HEK293 (cell line): ENCODE data around the gene DYNAP.

Experiments used
- CTCF ChIA-PET: fragments of 350-600 bp; formaldehyde crosslinking; extraction: SDS; loops from one replicate; lab custom pipeline; 2021; ENCODE audit warnings: antibody characterized with exemption; lab: Yijun Ruan, JAX
- POLR2A ChIA-PET: fragments of 300-600 bp; formaldehyde crosslinking; extraction: SDS; loops from one replicate; lab custom pipeline; 2020; ENCODE audit warnings: antibody characterized with exemption, inconsistent platforms; lab: Yijun Ruan, JAX
- H3K27ac ChIP-seq: fragments of 200-500 bp; sonication (Bioruptor generic); 2 replicates; pipeline ENCODE4 v1.5.1; 2014; ENCODE audit warnings: low read depth, low read length, control low read depth, inconsistent platforms; ENCODE audit errors: extremely low read depth
- H3K36me3 ChIP-seq, 2 experiments: fragments of 200-500 bp in 1 of 2; sonication (Bioruptor generic) in 1 of 2; 1 replicate in 1 of 2; 2 replicates in 1 of 2; pipeline ENCODE4 v1.5.1; 2014 to 2017; ENCODE audit warnings: inconsistent platforms in 2 of 2, low read length in 2 of 2; ENCODE audit not compliant: control insufficient read depth in 2 of 2, insufficient read depth in 1 of 2
- H3K4me1 ChIP-seq: fragments of 200-500 bp; sonication (Bioruptor generic); 2 replicates; pipeline ENCODE4 v1.5.1; 2014; ENCODE audit warnings: mild to moderate bottlenecking, low read length, inconsistent platforms; ENCODE audit not compliant: control insufficient read depth, insufficient read depth
- H3K4me3 ChIP-seq: 2 replicates; pipeline ENCODE4 v1.5.1; 2011; ENCODE audit warnings: low read depth, mild to moderate bottlenecking, control low read depth, low read length, moderate library complexity
- H3K9me3 ChIP-seq: fragments of 200-500 bp; sonication (Bioruptor generic); 2 replicates; pipeline ENCODE4 v1.5.1; 2014; ENCODE audit warnings: low read depth, low read length, inconsistent platforms; ENCODE audit not compliant: control insufficient read depth, insufficient read depth
- KLF16 ChIP-seq: fragments of 450-650 bp; formaldehyde crosslinking; IDR thresholded peaks from 2 replicates; pipeline ENCODE4 v1.5.1; 2017; ENCODE audit warnings: missing biosample characterization, missing genetic modification characterization
- OVOL3 ChIP-seq: fragments of 450-650 bp; formaldehyde crosslinking; IDR thresholded peaks from 2 replicates; pipeline ENCODE4 v1.5.1; 2016; ENCODE audit warnings: missing biosample characterization, missing genetic modification characterization
- PRDM1 ChIP-seq: fragments of 450-650 bp; formaldehyde crosslinking; IDR thresholded peaks from 2 replicates; pipeline ENCODE4; 2016; ENCODE audit warnings: missing biosample characterization, missing genetic modification characterization
- SP7 ChIP-seq: fragments of 450-650 bp; formaldehyde crosslinking; IDR thresholded peaks from 2 replicates; pipeline ENCODE4 v1.5.1; 2016; ENCODE audit warnings: missing biosample characterization, missing genetic modification characterization
- TRIM28 ChIP-seq: IDR thresholded peaks from 2 replicates; pipeline ENCODE4 v1.6.1; 2011; ENCODE audit warnings: low read length, control low read depth, borderline replicate concordance
- WT1 ChIP-seq: fragments of 450-650 bp; formaldehyde crosslinking; IDR thresholded peaks from 2 replicates; pipeline ENCODE4 v1.5.1; 2016; ENCODE audit warnings: missing biosample characterization, missing genetic modification characterization
- ZBTB26 ChIP-seq: fragments of 450-650 bp; formaldehyde crosslinking; optimal IDR thresholded peaks from 2 replicates; pipeline ENCODE3; 2016; ENCODE audit warnings: missing biosample characterization, mild to moderate bottlenecking, missing genetic modification characterization
- ZEB2 ChIP-seq: fragments of 450-650 bp; formaldehyde crosslinking; IDR thresholded peaks from 2 replicates; pipeline ENCODE4 v1.5.1; 2016; ENCODE audit warnings: missing biosample characterization, missing genetic modification characterization
- ZNF132 ChIP-seq: fragments of 450-650 bp; formaldehyde crosslinking; IDR thresholded peaks from 2 replicates; pipeline ENCODE4 v1.5.1; 2017; ENCODE audit warnings: missing biosample characterization, missing genetic modification characterization, borderline replicate concordance
- ZNF2 ChIP-seq: fragments of 450-650 bp; formaldehyde crosslinking; IDR thresholded peaks from 2 replicates; pipeline ENCODE4 v1.5.1; 2016; ENCODE audit warnings: missing biosample characterization, missing genetic modification characterization
- ZNF26 ChIP-seq: fragments of 450-650 bp; formaldehyde crosslinking; IDR thresholded peaks from 2 replicates; pipeline ENCODE4 v1.5.1; 2016; ENCODE audit warnings: missing biosample characterization, missing genetic modification characterization
- ZNF274 ChIP-seq, 2 experiments: fragments of 200-500 bp in 1 of 2; fragments of 450-650 bp in 1 of 2; sonication (Bioruptor generic) in 1 of 2; formaldehyde crosslinking in 1 of 2; IDR thresholded peaks; 2 replicates each; pipeline versions ENCODE4 v1.5.1 to v1.6.1; 2014 to 2016; ENCODE audit warnings: borderline replicate concordance in 1 of 2, inconsistent platforms in 1 of 2, low read length in 1 of 2, missing biosample characterization in 1 of 2, missing genetic modification characterization in 1 of 2
- ZNF394 ChIP-seq: fragments of 450-650 bp; formaldehyde crosslinking; IDR thresholded peaks from 2 replicates; pipeline ENCODE4 v1.5.1; 2016; ENCODE audit warnings: missing biosample characterization, missing genetic modification characterization, mild to moderate bottlenecking, moderate library complexity, borderline replicate concordance
- ZNF600 ChIP-seq: fragments of 450-650 bp; formaldehyde crosslinking; IDR thresholded peaks from 2 replicates; pipeline ENCODE4 v1.5.1; 2016; ENCODE audit warnings: missing biosample characterization, missing genetic modification characterization
- ZNF692 ChIP-seq: fragments of 450-650 bp; formaldehyde crosslinking; IDR thresholded peaks from 2 replicates; pipeline ENCODE4 v1.5.1; 2016; ENCODE audit warnings: missing biosample characterization, missing genetic modification characterization
- ZNF701 ChIP-seq: fragments of 450-650 bp; formaldehyde crosslinking; IDR thresholded peaks from 2 replicates; pipeline ENCODE4 v1.5.1; 2016; ENCODE audit warnings: missing biosample characterization, missing genetic modification characterization
- ZSCAN30 ChIP-seq: fragments of 450-650 bp; IDR thresholded peaks from 2 replicates; pipeline ENCODE4 v1.5.1; 2018; ENCODE audit warnings: missing biosample characterization, mild to moderate bottlenecking, missing genetic modification characterization, moderate library complexity
- ZSCAN4 ChIP-seq: fragments of 450-650 bp; formaldehyde crosslinking; IDR thresholded peaks from 2 replicates; pipeline ENCODE4 v1.5.1; 2017; ENCODE audit warnings: missing biosample characterization, missing genetic modification characterization
- ZXDB ChIP-seq: fragments of 450-650 bp; formaldehyde crosslinking; IDR thresholded peaks from 2 replicates; pipeline ENCODE4 v1.5.1; 2016; ENCODE audit warnings: missing biosample characterization, missing genetic modification characterization
- TF ChIP-seq, protein P1 (sequence below): fragments of 450-650 bp; formaldehyde crosslinking; IDR thresholded peaks from 2 replicates; pipeline ENCODE4 v1.5.1; 2016; ENCODE audit warnings: missing biosample characterization, missing genetic modification characterization, low read depth
- TF ChIP-seq, protein P2 (sequence below): fragments of 450-650 bp; formaldehyde crosslinking; IDR thresholded peaks from 2 replicates; pipeline ENCODE4 v1.5.1; 2017; ENCODE audit warnings: missing biosample characterization, mild to moderate bottlenecking, missing genetic modification characterization, moderate library complexity

Gene DYNAP

DNA sequence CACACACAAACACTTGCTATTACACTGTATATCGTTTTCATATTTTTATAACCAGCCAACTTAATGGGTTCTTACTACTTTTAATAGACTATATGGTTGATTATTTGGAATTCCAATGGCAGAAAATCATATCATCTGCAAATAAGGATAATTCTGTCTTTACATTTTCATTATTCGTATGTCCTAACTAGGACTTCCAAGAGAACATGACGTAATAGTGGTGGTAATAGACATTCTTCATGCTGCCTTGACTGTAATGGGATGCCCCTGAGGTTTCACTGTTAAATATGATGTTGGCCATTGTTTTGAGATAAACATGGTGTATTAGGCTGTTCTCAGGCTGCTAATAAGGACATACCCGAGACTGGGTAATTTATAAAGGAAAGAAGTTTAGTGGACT is 45.2 kb downstream of the DYNAP start (continued):
- TF ChIP-seq, protein P1, sequence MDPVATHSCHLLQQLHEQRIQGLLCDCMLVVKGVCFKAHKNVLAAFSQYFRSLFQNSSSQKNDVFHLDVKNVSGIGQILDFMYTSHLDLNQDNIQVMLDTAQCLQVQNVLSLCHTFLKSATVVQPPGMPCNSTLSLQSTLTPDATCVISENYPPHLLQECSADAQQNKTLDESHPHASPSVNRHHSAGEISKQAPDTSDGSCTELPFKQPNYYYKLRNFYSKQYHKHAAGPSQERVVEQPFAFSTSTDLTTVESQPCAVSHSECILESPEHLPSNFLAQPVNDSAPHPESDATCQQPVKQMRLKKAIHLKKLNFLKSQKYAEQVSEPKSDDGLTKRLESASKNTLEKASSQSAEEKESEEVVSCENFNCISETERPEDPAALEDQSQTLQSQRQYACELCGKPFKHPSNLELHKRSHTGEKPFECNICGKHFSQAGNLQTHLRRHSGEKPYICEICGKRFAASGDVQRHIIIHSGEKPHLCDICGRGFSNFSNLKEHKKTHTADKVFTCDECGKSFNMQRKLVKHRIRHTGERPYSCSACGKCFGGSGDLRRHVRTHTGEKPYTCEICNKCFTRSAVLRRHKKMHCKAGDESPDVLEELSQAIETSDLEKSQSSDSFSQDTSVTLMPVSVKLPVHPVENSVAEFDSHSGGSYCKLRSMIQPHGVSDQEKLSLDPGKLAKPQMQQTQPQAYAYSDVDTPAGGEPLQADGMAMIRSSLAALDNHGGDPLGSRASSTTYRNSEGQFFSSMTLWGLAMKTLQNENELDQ (tag by site-specific recombination): no peak
- no peak for TF ChIP-seq ZSCAN4 (tag by site-specific recombination)
- no peak for TF ChIP-seq ZNF600 (tag by site-specific recombination)

- Histone ChIP-seq H3K4me3 (no peak overlapping the region), H3K36me3 (no peaks in the 10 kb centered on the region), H3K27ac (no peak overlapping the region), H3K9me3 (no peaks in the 10 kb centered on the region), H3K4me1 (no peaks in the 10 kb centered on the region)
- POLR2A ChIA-PET: no interaction called here
- no peak for TF ChIP-seq ZSCAN30
- no peak for TF ChIP-seq ZNF274 (IDR thresholded peaks at IDR 0.05; ENCODE audit: low read length)
- no peak for TF ChIP-seq ZNF274 (tag by site-specific recombination; IDR thresholded peaks at IDR 0.05; ENCODE audit: borderline replicate concordance)
- TF ChIP-seq PRDM1 (tag by site-specific recombination): no peak
- TF ChIP-seq ZNF132 (tag by site-specific recombination): no peak
- TF ChIP-seq ZNF26 (tag by site-specific recombination): no peak
- TF ChIP-seq WT1 (tag by site-specific recombination): no peak
- TF ChIP-seq ZBTB26: no peak
- TF ChIP-seq ZSCAN4 (tag by site-specific recombination): no peak
- no peak for TF ChIP-seq TRIM28
- no peak for TF ChIP-seq KLF16 (tag by site-specific recombination)
- TF ChIP-seq SP7 (tag by site-specific recombination): no peak
- no peak for TF ChIP-seq ZNF2 (tag by site-specific recombination)
- no peak for TF ChIP-seq ZNF394 (tag by site-specific recombination)
- no peak for TF ChIP-seq ZNF701 (tag by site-specific recombination)
- no peak for TF ChIP-seq ZXDB (tag by site-specific recombination)
- TF ChIP-seq OVOL3: no peak
- no peak for TF ChIP-seq ZEB2 (tag by site-specific recombination)
- no peak for TF ChIP-seq ZNF692 (tag by site-specific recombination)
- TF ChIP-seq, protein P2, sequence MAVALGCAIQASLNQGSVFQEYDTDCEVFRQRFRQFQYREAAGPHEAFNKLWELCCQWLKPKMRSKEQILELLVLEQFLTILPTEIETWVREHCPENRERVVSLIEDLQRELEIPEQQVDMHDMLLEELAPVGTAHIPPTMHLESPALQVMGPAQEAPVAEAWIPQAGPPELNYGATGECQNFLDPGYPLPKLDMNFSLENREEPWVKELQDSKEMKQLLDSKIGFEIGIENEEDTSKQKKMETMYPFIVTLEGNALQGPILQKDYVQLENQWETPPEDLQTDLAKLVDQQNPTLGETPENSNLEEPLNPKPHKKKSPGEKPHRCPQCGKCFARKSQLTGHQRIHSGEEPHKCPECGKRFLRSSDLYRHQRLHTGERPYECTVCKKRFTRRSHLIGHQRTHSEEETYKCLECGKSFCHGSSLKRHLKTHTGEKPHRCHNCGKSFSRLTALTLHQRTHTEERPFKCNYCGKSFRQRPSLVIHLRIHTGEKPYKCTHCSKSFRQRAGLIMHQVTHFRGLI: no peak
- CTCF ChIA-PET: interaction anchor here (2.3 kb wide), 1 partner anchor 29 kb away, joined by 10 read pairs; no protein-coding TSS in a partner anchor
Observed at GRCh38 chr18:54641734-54642133, 50.7 kb downstream of the DYNAP start.
